Measurements from ENCODE around the gene TIPIN.

- TF ChIP-seq, protein P1, sequence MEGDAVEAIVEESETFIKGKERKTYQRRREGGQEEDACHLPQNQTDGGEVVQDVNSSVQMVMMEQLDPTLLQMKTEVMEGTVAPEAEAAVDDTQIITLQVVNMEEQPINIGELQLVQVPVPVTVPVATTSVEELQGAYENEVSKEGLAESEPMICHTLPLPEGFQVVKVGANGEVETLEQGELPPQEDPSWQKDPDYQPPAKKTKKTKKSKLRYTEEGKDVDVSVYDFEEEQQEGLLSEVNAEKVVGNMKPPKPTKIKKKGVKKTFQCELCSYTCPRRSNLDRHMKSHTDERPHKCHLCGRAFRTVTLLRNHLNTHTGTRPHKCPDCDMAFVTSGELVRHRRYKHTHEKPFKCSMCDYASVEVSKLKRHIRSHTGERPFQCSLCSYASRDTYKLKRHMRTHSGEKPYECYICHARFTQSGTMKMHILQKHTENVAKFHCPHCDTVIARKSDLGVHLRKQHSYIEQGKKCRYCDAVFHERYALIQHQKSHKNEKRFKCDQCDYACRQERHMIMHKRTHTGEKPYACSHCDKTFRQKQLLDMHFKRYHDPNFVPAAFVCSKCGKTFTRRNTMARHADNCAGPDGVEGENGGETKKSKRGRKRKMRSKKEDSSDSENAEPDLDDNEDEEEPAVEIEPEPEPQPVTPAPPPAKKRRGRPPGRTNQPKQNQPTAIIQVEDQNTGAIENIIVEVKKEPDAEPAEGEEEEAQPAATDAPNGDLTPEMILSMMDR (IDR thresholded peaks at IDR 0.05; ENCODE audit: poor library complexity): no peak
- no peak for TF ChIP-seq EZH2 (IDR thresholded peaks at IDR 0.05; ENCODE audit: borderline replicate concordance)
Observed at GRCh38 chr15:66403323-66403722, 46.8 kb upstream of the TIPIN start.
